A549 (cell line): ENCODE data around the gene CSKMT. TPM values are rescaled to one million over a fixed set of nuclear protein-coding genes. Genes with fewer than 3 reads are reported as not detected.

Source experiments
- ATAC-seq, 2 experiments: fragments of 200-7000 bp in 1 of 2; fragments of >200 bp in 1 of 2; cut with Nextera tagmentation in 1 of 2; cut with Tn5 transposase in 1 of 2; 3 replicates each; pipeline versions ENCODE4 v1.8.0 to v1.9.1; 2018 to 2020; ENCODE audit warnings: mild to moderate bottlenecking in 1 of 2, moderate library complexity in 1 of 2
- CTCF ChIA-PET: fragments of 300-600 bp; sonication (Branson Sonifier 250); formaldehyde crosslinking; extraction: SDS; loops from one replicate; lab custom pipeline; 2021; ENCODE audit warnings: antibody characterized with exemption, inconsistent platforms; lab: Yijun Ruan, JAX
- POLR2A ChIA-PET: fragments of 350-600 bp; formaldehyde crosslinking; extraction: SDS; loops from one replicate; lab custom pipeline; 2021; ENCODE audit warnings: antibody characterized with exemption, inconsistent platforms; lab: Yijun Ruan, JAX
- DNase-seq, 2 experiments: peaks; one replicate each; pipeline versions ENCODE4 v3.0.0 to v3.0.0-alpha.2; 2011 to 2016; ENCODE audit warnings: low read depth in 1 of 2, low spot score in 1 of 2
- FAIRE-seq: peaks from 2 replicates; lab custom pipeline; 2011; peaks lifted over from hg19 to GRCh38; lab: Jason Lieb, UNC
- H3K27ac ChIP-seq, 2 experiments: fragments of >200 bp; sonication (Bioruptor Twin); formaldehyde crosslinking; 3 replicates each; pipeline ENCODE4 v1.5.1; 2016 to 2017
- H3K4me1 ChIP-seq: fragments of >200 bp; sonication (Bioruptor Twin); formaldehyde crosslinking; 3 replicates; pipeline ENCODE4 v1.6.1; 2016
- H3K4me2 ChIP-seq: fragments of >200 bp; sonication (Bioruptor Twin); formaldehyde crosslinking; 3 replicates; pipeline ENCODE4 v1.6.1; 2016
- H3K4me3 ChIP-seq: fragments of >200 bp; sonication (Bioruptor Twin); formaldehyde crosslinking; 3 replicates; pipeline ENCODE4 v1.5.1; 2016
- H3K9me3 ChIP-seq: fragments of >200 bp; sonication (Bioruptor Twin); formaldehyde crosslinking; 3 replicates; pipeline ENCODE4 v1.6.1; 2016
- CBX2 ChIP-seq: fragments of 200-600 bp; sonication (generic); IDR thresholded peaks from 2 replicates; pipeline ENCODE4 v1.6.1; 2016; ENCODE audit warnings: low read depth, mild to moderate bottlenecking, borderline replicate concordance
- CBX8 ChIP-seq: fragments of 200-600 bp; sonication (generic); IDR thresholded peaks from 2 replicates; pipeline ENCODE4 v1.6.1; 2016
- CEBPB ChIP-seq, 2 experiments: fragments of >200 bp in 1 of 2; sonication (Bioruptor Twin) in 1 of 2; formaldehyde crosslinking in 1 of 2; IDR thresholded peaks; 2 replicates each; pipeline ENCODE4 v1.6.1; 2012 to 2016
- CHD4 ChIP-seq: fragments of 200-600 bp; sonication (generic); IDR thresholded peaks from 2 replicates; pipeline ENCODE4 v1.6.1; 2016; ENCODE audit warnings: antibody characterized with exemption, mild to moderate bottlenecking, borderline replicate concordance
- CTCF ChIP-seq: fragments of >200 bp; sonication (Bioruptor Twin); formaldehyde crosslinking; IDR thresholded peaks from 3 replicates; pipeline ENCODE4 v1.5.1; 2016
- E2F6 ChIP-seq: IDR thresholded peaks from 2 replicates; pipeline ENCODE4 v1.6.1; 2012; ENCODE audit warnings: low read depth, borderline replicate concordance
- EHF ChIP-seq: fragments of 250-450 bp; sonication (Bioruptor Pico); IDR thresholded peaks from 2 replicates; pipeline ENCODE4 v1.5.0; 2020; ENCODE audit warnings: mild to moderate bottlenecking
- EHMT2 ChIP-seq: fragments of 200-600 bp; sonication (generic); IDR thresholded peaks from 2 replicates; pipeline ENCODE4 v1.6.1; 2016; ENCODE audit warnings: antibody characterized with exemption, low read depth, mild to moderate bottlenecking, moderate library complexity
- EP300 ChIP-seq, 2 experiments: fragments of >200 bp; sonication (Bioruptor Twin); formaldehyde crosslinking; IDR thresholded peaks; 2 replicates in 1 of 2; 3 replicates in 1 of 2; pipeline ENCODE4 v1.6.1; 2016 to 2017
- FOSB ChIP-seq: fragments of 250-450 bp; sonication (Bioruptor Pico); IDR thresholded peaks from 2 replicates; pipeline ENCODE4 v1.5.0; 2020; ENCODE audit warnings: mild to moderate bottlenecking, moderate library complexity
- FOXS1 ChIP-seq: fragments of 250-450 bp; sonication (Bioruptor Pico); IDR thresholded peaks from 2 replicates; pipeline ENCODE4 v1.5.0; 2020; ENCODE audit warnings: mild to moderate bottlenecking, moderate library complexity
- HES2 ChIP-seq: fragments of >200 bp; sonication (Bioruptor Twin); formaldehyde crosslinking; IDR thresholded peaks from 2 replicates; pipeline ENCODE4 v1.6.1; 2016
- HMGXB4 ChIP-seq: fragments of 250-450 bp; sonication (Bioruptor Pico); IDR thresholded peaks from 2 replicates; pipeline ENCODE4 v1.5.0; 2021; ENCODE audit warnings: mild to moderate bottlenecking, moderate library complexity, borderline replicate concordance
- JUNB ChIP-seq: fragments of >200 bp; sonication (Bioruptor Twin); formaldehyde crosslinking; IDR thresholded peaks from 2 replicates; pipeline ENCODE4 v1.6.1; 2016
- MAX ChIP-seq: IDR thresholded peaks from 2 replicates; pipeline ENCODE4 v1.6.1; 2012
- NPAS2 ChIP-seq: fragments of 250-450 bp; sonication (Bioruptor Pico); IDR thresholded peaks from 2 replicates; pipeline ENCODE4 v1.8.0; 2022; ENCODE audit warnings: mild to moderate bottlenecking, moderate library complexity, borderline replicate concordance
- NR3C1 ChIP-seq: fragments of >200 bp; sonication (Bioruptor Twin); formaldehyde crosslinking; IDR thresholded peaks from 3 replicates; pipeline ENCODE4 v1.6.1; 2017
- PHF8 ChIP-seq: fragments of 200-600 bp; sonication (generic); IDR thresholded peaks from 2 replicates; pipeline ENCODE4 v1.6.1; 2016; ENCODE audit warnings: low read depth, mild to moderate bottlenecking, antibody characterized with exemption, moderate library complexity, borderline replicate concordance
- POLR2AphosphoS2 ChIP-seq: conservative IDR thresholded peaks from 2 replicates; pipeline ENCODE4 v1.6.1; 2012; ENCODE audit warnings: low read length, improper control_type of control experiment, inconsistent platforms
- RCOR1 ChIP-seq: fragments of 150-350 bp; IDR thresholded peaks from 2 replicates; pipeline ENCODE4 v1.6.1; 2014; ENCODE audit warnings: antibody characterized with exemption, low read length, low read depth
- REST ChIP-seq: fragments of 200-600 bp; sonication (generic); IDR thresholded peaks from 2 replicates; pipeline ENCODE4 v1.6.1; 2016; ENCODE audit warnings: antibody characterized with exemption, mild to moderate bottlenecking, moderate library complexity
- RFX5 ChIP-seq: fragments of 450-650 bp; IDR thresholded peaks from 2 replicates; pipeline ENCODE4 v1.7.1; 2014; ENCODE audit warnings: antibody characterized with exemption, mild to moderate bottlenecking, moderate library complexity
- RNF2 ChIP-seq: fragments of 200-600 bp; sonication (generic); IDR thresholded peaks from 2 replicates; pipeline ENCODE4 v1.6.1; 2016; ENCODE audit warnings: low read depth, mild to moderate bottlenecking, antibody characterized with exemption, moderate library complexity, borderline replicate concordance
- SMC3 ChIP-seq: fragments of >200 bp; sonication (Bioruptor Twin); formaldehyde crosslinking; IDR thresholded peaks from 3 replicates; pipeline ENCODE4 v1.6.1; 2018; ENCODE audit warnings: inconsistent platforms
- TFCP2L1 ChIP-seq: fragments of 250-450 bp; sonication (Bioruptor Pico); IDR thresholded peaks from 2 replicates; pipeline ENCODE4 v1.5.0; 2021; ENCODE audit warnings: mild to moderate bottlenecking
- TP53 ChIP-seq: fragments of 250-450 bp; sonication (Bioruptor Pico); IDR thresholded peaks from 2 replicates; pipeline ENCODE4 v1.5.0; 2021; ENCODE audit warnings: mild to moderate bottlenecking, moderate library complexity
- ZSCAN20 ChIP-seq: fragments of 250-450 bp; sonication (Bioruptor Pico); IDR thresholded peaks from 2 replicates; pipeline ENCODE4 v1.8.0; 2022; ENCODE audit warnings: mild to moderate bottlenecking, moderate library complexity
- WGBS: methylation state at CpG from one replicate; pipeline ENCODE4 v1.1.6; 2017; ENCODE audit errors: missing lambda C conversion rate; 5-methylcytosine and 5-hydroxymethylcytosine counted together
- polyA plus RNA-seq, 4 experiments: library from polyadenylated mRNA; depleted of rRNA in 3 of 4; stranded (reverse); fragments of >200 nt; fragmentation: RNase III in 1 of 4; extraction: RNeasy Plus Mini Kit Qiagen cat#74134 plus additional on column Dnase treatment in 1 of 4; gene quantifications; 2 replicates in 3 of 4; 3 replicates in 1 of 4; pipeline ENCODE4 v1.2.3, GENCODE V29; 2011 to 2017

CSKMT gene
- polyA plus RNA-seq, 2 of the 4 experiments (the other 2 are of a cell fraction), result 5.7 to 14.3 TPM

GRCh38 chr11:62678433-62678769 is 13.3 kb downstream of the CSKMT start:
- CTCF ChIA-PET, result interaction anchor here (2.3 to 7.2 kb wide), 2 partner anchors 14 to 22 kb away, joined by 5 to 126 read pairs; partner anchors contain the start of gene LRRN4CL
- no peaks in the 10 kb centered on the region for H3K9me3 ChIP-seq
- FAIRE-seq (no peak), DNase-seq (no peak), ATAC-seq (peak; percentile 20 to 27; a peak in 2 of 6 replicates)
- peak overlapping the region; percentile 90 for H3K4me2 ChIP-seq
- H3K4me3 ChIP-seq, result peak overlapping the region; percentile 67
- TF ChIP-seq EP300 (IDR thresholded peaks at IDR 0.05) (no peak), NPAS2 (no peak)
- peaks cover 24% of the 10 kb centered on the region for H3K4me1 ChIP-seq
- POLR2A ChIA-PET, result interaction anchor here (1.3 to 2.7 kb wide), 2 partner anchors 76 to 87 kb away, joined by 4 to 10 read pairs; partner anchors contain the start of genes TUT1 and ZBTB3
- 9% methylated on average over 9 of the region's 16 CpGs for WGBS
- H3K27ac ChIP-seq, result peak overlapping the region; percentile 87 to 92

GRCh38 chr11:62678770-62679696 is 13.9 kb downstream of the CSKMT start, which contains the start of gene UBXN1:
TSS of gene UBXN1 (minus strand) at chr11:62679073. CDS start at chr11:62678923, 150 bp downstream.
- Histone ChIP-seq H3K4me3 (peak within 1 kb of the TSS; percentile 67), H3K9me3 (no peaks in the 10 kb centered on the region), H3K27ac (peak within 1 kb of the TSS; percentile 87 to 92), H3K4me2 (peak within 1 kb of the TSS; percentile 90), H3K4me1 (peaks cover 24% of the 10 kb centered on the region)
- POLR2A ChIA-PET, result interaction anchor here (1.3 to 2.7 kb wide), 5 partner anchors 7 to 88 kb away, joined by 4 to 34 read pairs (median 13); partner anchors contain the start of genes C11orf98, CSKMT, HNRNPUL2 and LBHD1
- DNase-seq, result peak; percentile 87 to 92
- peak; percentile 84 to 86 for ATAC-seq
- no peak for FAIRE-seq
- WGBS, result 31% methylated on average over 18 of the region's 55 CpGs
- CTCF ChIA-PET, result interaction anchor here (0.6 to 7.2 kb wide), 4 partner anchors 9 to 41 kb away, joined by 3 to 126 read pairs (median 18); partner anchors contain the start of genes LBHD1, LRRN4CL and UQCC3
- TF ChIP-seq TFCP2L1 (CRISPR knock-in tag), result no peak
- TF ChIP-seq HMGXB4 (CRISPR knock-in tag), result no peak
- no peak for TF ChIP-seq RCOR1
- TF ChIP-seq RNF2, result no peak
- TF ChIP-seq ZSCAN20 (CRISPR knock-in tag), result no peak
- no peak for TF ChIP-seq CBX2
- no peak for TF ChIP-seq HES2
- TF ChIP-seq CHD4, result no peak
- TF ChIP-seq MAX, result peak; percentile 91
- no peak for TF ChIP-seq REST
- TF ChIP-seq E2F6, result no peak; the same call in 1 of the 2 replicates
- TF ChIP-seq PHF8, result peak; percentile 65; the same call in 1 of the 2 replicates
- no peak for TF ChIP-seq FOXS1 (CRISPR knock-in tag)
- TF ChIP-seq POLR2AphosphoS2, result no peak
- peak in 1 of 2 experiments; percentile 33; a peak in 1 of 4 replicates for TF ChIP-seq CEBPB (IDR thresholded peaks at IDR 0.05)
- no peak for TF ChIP-seq RFX5
- TF ChIP-seq FOSB (CRISPR knock-in tag), result no peak
- no peak for TF ChIP-seq EHMT2
- TF ChIP-seq SMC3, result no peak
- no peak for TF ChIP-seq JUNB
- TF ChIP-seq CTCF, result no peak
- TF ChIP-seq NR3C1, result no peak
- TF ChIP-seq EHF (CRISPR knock-in tag), result no peak
- TF ChIP-seq CBX8, result no peak
- TF ChIP-seq TP53 (CRISPR knock-in tag), result no peak
